ENCODE measurements around the gene KCNQ1OT1. TPM values are rescaled to one million over a fixed set of nuclear protein-coding genes. Genes with fewer than 3 reads are reported as not detected.
"Not testable (repeated sequence)": the region's sequence is repeated elsewhere in the genome, so short reads cannot be mapped to it uniquely, and the experiment has no call there.

KCNQ1OT1 gene
- total RNA-seq, 1 donor from 2014 or later: 7.0 TPM

GRCh38 chr11:2641623-2642022, 58.2 kb downstream of the KCNQ1OT1 start:
- no peaks in the 10 kb centered on the region for H3K27me3 Mint-ChIP-seq
- no peaks in the 10 kb centered on the region for H3K4me1 Mint-ChIP-seq (ENCODE audit: unreplicated experiment)
- DNase-seq (ENCODE audit: extremely low spot score, unreplicated experiment): no peak
- peaks cover 23% of the 10 kb centered on the region for H3K36me3 Mint-ChIP-seq
- TF ChIP-seq CTCF (conservative IDR thresholded peaks at IDR 0.05): no peak
- H3K9me3 Mint-ChIP-seq: peaks cover 11% of the 10 kb centered on the region
- no peak overlapping the region for H3K4me3 Mint-ChIP-seq
- H3K27ac Mint-ChIP-seq: no peak overlapping the region

GRCh38 chr11:2639763-2640162, 60.0 kb downstream of the KCNQ1OT1 start:
- Mint-ChIP-seq H3K36me3 (peaks cover 23% of the 10 kb centered on the region), H3K9me3 (peaks cover 11% of the 10 kb centered on the region)
- not testable (repeated sequence) for H3K4me1 Mint-ChIP-seq (ENCODE audit: unreplicated experiment); H3K4me3 Mint-ChIP-seq; DNase-seq (ENCODE audit: extremely low spot score, unreplicated experiment); H3K27me3 Mint-ChIP-seq; H3K27ac Mint-ChIP-seq

GRCh38 chr11:2631161-2631560, 68.6 kb downstream of the KCNQ1OT1 start:
- H3K27ac Mint-ChIP-seq: no peak overlapping the region
- TF ChIP-seq CTCF (conservative IDR thresholded peaks at IDR 0.05): no peak
- peaks cover 38% of the 10 kb centered on the region for H3K9me3 Mint-ChIP-seq
- no peaks in the 10 kb centered on the region for H3K4me1 Mint-ChIP-seq (ENCODE audit: unreplicated experiment)
- no peak overlapping the region for H3K4me3 Mint-ChIP-seq
- peaks cover 21% of the 10 kb centered on the region for H3K36me3 Mint-ChIP-seq
- DNase-seq (ENCODE audit: extremely low spot score, unreplicated experiment): no peak
- H3K27me3 Mint-ChIP-seq: no peaks in the 10 kb centered on the region

GRCh38 chr11:2630679-2631078, 69.1 kb downstream of the KCNQ1OT1 start:
- no peaks in the 10 kb centered on the region for H3K4me1 Mint-ChIP-seq (ENCODE audit: unreplicated experiment)
- no peak overlapping the region for H3K4me3 Mint-ChIP-seq
- no peaks in the 10 kb centered on the region for H3K27me3 Mint-ChIP-seq
- H3K27ac Mint-ChIP-seq: no peak overlapping the region
- no peak for DNase-seq (ENCODE audit: extremely low spot score, unreplicated experiment)
- peaks cover 21% of the 10 kb centered on the region for H3K36me3 Mint-ChIP-seq
- peaks cover 38% of the 10 kb centered on the region for H3K9me3 Mint-ChIP-seq
- TF ChIP-seq CTCF (conservative IDR thresholded peaks at IDR 0.05): no peak

GRCh38 chr11:2625183-2625582, 74.6 kb downstream of the KCNQ1OT1 start:
- H3K36me3 Mint-ChIP-seq: peaks cover 3% of the 10 kb centered on the region
- no peak overlapping the region for H3K27ac Mint-ChIP-seq
- no peak for DNase-seq (ENCODE audit: extremely low spot score, unreplicated experiment)
- no peaks in the 10 kb centered on the region for H3K4me1 Mint-ChIP-seq (ENCODE audit: unreplicated experiment)
- H3K9me3 Mint-ChIP-seq: peaks cover 14% of the 10 kb centered on the region
- TF ChIP-seq CTCF (conservative IDR thresholded peaks at IDR 0.05): no peak
- H3K4me3 Mint-ChIP-seq: no peak overlapping the region
- no peaks in the 10 kb centered on the region for H3K27me3 Mint-ChIP-seq

- no peak for DNase-seq (ENCODE audit: extremely low spot score, unreplicated experiment)
- H3K9me3 Mint-ChIP-seq: peaks cover 11% of the 10 kb centered on the region
- H3K4me3 Mint-ChIP-seq: no peak overlapping the region
- H3K4me1 Mint-ChIP-seq (ENCODE audit: unreplicated experiment): no peaks in the 10 kb centered on the region
- no peak for TF ChIP-seq CTCF (conservative IDR thresholded peaks at IDR 0.05)
- H3K27me3 Mint-ChIP-seq: no peaks in the 10 kb centered on the region
- no peaks in the 10 kb centered on the region for H3K36me3 Mint-ChIP-seq
- H3K27ac Mint-ChIP-seq: no peak overlapping the region
Observed at GRCh38 chr11:2621894-2622293, 77.9 kb downstream of the KCNQ1OT1 start.

Measured in type B pancreatic cell (in vitro differentiated cells).